B cell (primary cell): ENCODE measurements around the gene MBOAT7. TPM values are rescaled to one million over a fixed set of nuclear protein-coding genes. Genes with fewer than 3 reads are reported as not detected.

Source experiments
- ATAC-seq: fragments of 200-7000 bp; cut with Tn5 transposase; one replicate; pipeline ENCODE4 v1.10.0; 2021; ENCODE audit warnings: low read depth, mild to moderate bottlenecking, moderate number of reproducible peaks, moderate library complexity
- CTCF ChIA-PET: fragments of 350-600 bp; sonication (Branson Sonifier 250); formaldehyde crosslinking; loops from one replicate; lab custom pipeline; 2021; ENCODE audit warnings: antibody characterized with exemption, inconsistent platforms; lab: Charles Lee
- POLR2A ChIA-PET: fragments of 350-600 bp; sonication (Branson Sonifier 250); formaldehyde crosslinking; loops from one replicate; lab custom pipeline; 2021; ENCODE audit warnings: antibody characterized with exemption; lab: Charles Lee
- DNase-seq: peaks from one replicate; pipeline ENCODE4 v3.0.0; 2013
- H2AFZ ChIP-seq: 2 replicates; pipeline ENCODE4 v1.6.1; 2012; ENCODE audit warnings: mild to moderate bottlenecking, low read depth, low read length; ENCODE audit not compliant: insufficient read depth, poor library complexity, severe bottlenecking
- H3K27ac ChIP-seq, 2 donors: 1 replicate in 1 of 2; 2 replicates in 1 of 2; pipeline ENCODE4 v1.5.1; 2012 to 2013; ENCODE audit warnings: low read length in 2 of 2, mild to moderate bottlenecking in 2 of 2, moderate library complexity in 1 of 2
- H3K27me3 ChIP-seq, 4 experiments: fragments of 200-600 bp in 1 of 4; sonication (generic) in 1 of 4; replicated peaks in 1 of 4; 1 replicate in 2 of 4; 2 replicates in 2 of 4; pipeline versions ENCODE4 v1.6.1 to v1.7.0; 2013 to 2016; ENCODE audit warnings: low read length in 3 of 4, mild to moderate bottlenecking in 2 of 4, mixed read lengths in 1 of 4, moderate library complexity in 1 of 4; ENCODE audit not compliant: insufficient read depth in 4 of 4, control insufficient read depth in 3 of 4; ENCODE audit errors: control extremely low read depth in 1 of 4
- H3K36me3 ChIP-seq, 2 experiments: replicated peaks in 1 of 2; 1 replicate in 1 of 2; 2 replicates in 1 of 2; pipeline versions ENCODE4 v1.6.1 to v1.7.1; 2013; ENCODE audit warnings: low read length in 1 of 2; ENCODE audit not compliant: insufficient read depth in 2 of 2, control insufficient read depth in 1 of 2; ENCODE audit errors: control extremely low read depth in 1 of 2, extremely low read depth in 1 of 2
- H3K4me1 ChIP-seq, 2 donors: fragments of 200-600 bp in 1 of 2; sonication (generic) in 1 of 2; 1 replicate in 1 of 2; 2 replicates in 1 of 2; pipeline versions ENCODE4 v1.5.1 to v1.6.1; 2013 to 2017; ENCODE audit warnings: low read length in 2 of 2; ENCODE audit not compliant: control insufficient read depth in 2 of 2, insufficient read depth in 2 of 2
- H3K4me2 ChIP-seq: replicated peaks from 2 replicates; pipeline ENCODE3; 2012; ENCODE audit warnings: mild to moderate bottlenecking, low read depth, low read length; ENCODE audit not compliant: poor library complexity, severe bottlenecking
- H3K4me3 ChIP-seq, 5 experiments: fragments of 200-600 bp in 1 of 5; sonication (generic) in 1 of 5; 1 replicate in 3 of 5; 2 replicates in 2 of 5; pipeline versions ENCODE4 v1.5.1 to v1.7.0; 2011 to 2016; ENCODE audit warnings: low read length in 4 of 5, mild to moderate bottlenecking in 4 of 5, low read depth in 2 of 5, control low read depth in 1 of 5, moderate library complexity in 1 of 5; ENCODE audit not compliant: insufficient read depth in 1 of 5; ENCODE audit errors: control extremely low read depth in 1 of 5, extremely low read depth in 1 of 5
- H3K79me2 ChIP-seq: fragments of 200-600 bp; sonication (generic); one replicate; pipeline ENCODE4 v1.6.0; 2016; ENCODE audit warnings: low read length; ENCODE audit not compliant: control insufficient read depth, insufficient read depth
- H3K9ac ChIP-seq: fragments of 200-600 bp; sonication (generic); 2 replicates; pipeline ENCODE4 v1.6.1; 2017; ENCODE audit warnings: mild to moderate bottlenecking, low read length, moderate library complexity
- H3K9me3 ChIP-seq, 3 donors: one replicate each; pipeline versions ENCODE4 v1.6.1 to v1.7.1; 2013; ENCODE audit warnings: low read length in 2 of 3; ENCODE audit not compliant: control insufficient read depth in 2 of 3, insufficient read depth in 1 of 3; ENCODE audit errors: control extremely low read depth in 1 of 3
- H4K20me1 ChIP-seq: 2 replicates; pipeline ENCODE4 v1.6.0; 2012; ENCODE audit warnings: mild to moderate bottlenecking, low read length; ENCODE audit not compliant: insufficient read depth, control insufficient read depth, poor library complexity, severe bottlenecking
- H3K27ac Mint-ChIP-seq: one replicate; pipeline ENCODE4 v1.8.0; 2021; ENCODE audit warnings: mixed read lengths
- H3K27me3 Mint-ChIP-seq: one replicate; pipeline ENCODE4 v1.8.0; 2021; ENCODE audit warnings: mixed read lengths
- H3K4me1 Mint-ChIP-seq: one replicate; pipeline ENCODE4 v1.8.0; 2021; ENCODE audit warnings: mixed read lengths
- H3K4me3 Mint-ChIP-seq: one replicate; pipeline ENCODE4 v1.8.0; 2021; ENCODE audit warnings: mixed read lengths
- H3K9me3 Mint-ChIP-seq: one replicate; pipeline ENCODE4 v1.8.0; 2022; ENCODE audit warnings: mixed read lengths; ENCODE audit not compliant: insufficient read depth
- CTCF ChIP-seq: fragments of 200-600 bp; IDR thresholded peaks from one replicate; pipeline ENCODE4 v1.8.0; 2022; ENCODE audit warnings: antibody characterized with exemption, mild to moderate bottlenecking
- EZH2 ChIP-seq: IDR thresholded peaks from 2 replicates; pipeline ENCODE4 v1.6.1; 2012; ENCODE audit warnings: borderline replicate concordance, low read depth, mild to moderate bottlenecking, moderate library complexity, low read length; ENCODE audit not compliant: insufficient read depth, poor library complexity, severe bottlenecking
- WGBS: methylation state at CpG from one replicate; pipeline ENCODE4 v1.1.5; 2013; ENCODE audit warnings: missing lambda C conversion rate; ENCODE audit not compliant: insufficient coverage; 5-methylcytosine and 5-hydroxymethylcytosine counted together
- intact Hi-C: fragments of 100-400 bp; cut with micrococcal nuclease; formaldehyde crosslinking; loops from one replicate; pipeline ENCODE4 v1.10.0; 2022
- polyA plus RNA-seq: library from polyadenylated mRNA; depleted of rRNA; stranded (reverse); fragments of >200 nt; gene quantifications from 2 replicates; pipeline ENCODE4 v1.2.3, GENCODE V29; 2012
- total RNA-seq, 2 donors: library from RNA; stranded (reverse); fragments of 120-200 nt in 1 of 2; gene quantifications; 1 replicate in 1 of 2; 2 replicates in 1 of 2; pipeline versions ENCODE4 v1.2.3 to v1.2.4, GENCODE V29; 2013 to 2022

The MBOAT7 gene
- total and polyA plus RNA-seq, 2 donors (not counting 1 experiment from before 2014, with no cell fraction given), result 22.3 to 34.8 TPM

GRCh38 chr19:54206030-54206830 lies 16.9 kb upstream of the MBOAT7 start:
- no peak overlapping the region for H3K4me3 ChIP-seq
- DNase-seq (no peak), ATAC-seq (no peak)
- H2AFZ ChIP-seq, result no peak overlapping the region
- CTCF ChIA-PET, result interaction anchor here (0.5 to 1.1 kb wide), 2 partner anchors 60 to 355 kb away, joined by 3 read pairs; no protein-coding TSS in a partner anchor
- Mint-ChIP-seq H3K4me1 (peaks cover 82% of the 10 kb centered on the region), H3K27ac (no peak overlapping the region), H3K4me3 (no peak overlapping the region), H3K27me3 (no peaks in the 10 kb centered on the region), H3K9me3 (no peaks in the 10 kb centered on the region)
- H3K4me1 ChIP-seq, result peaks cover 50 to 87% of the 10 kb centered on the region in 2 donors
- H3K27ac ChIP-seq, result no peak overlapping the region
- intact Hi-C loops, result no loop called here
- 93% methylated on average over 17 of the region's 27 CpGs for WGBS
- peaks cover 7 to 66% of the 10 kb centered on the region in 2 experiments for H3K36me3 ChIP-seq
- peaks cover 97% of the 10 kb centered on the region for H4K20me1 ChIP-seq
- H3K4me2 ChIP-seq, result no peak overlapping the region
- POLR2A ChIA-PET, result interaction anchor here (1.8 kb wide), 1 partner anchor 15 kb away, joined by 5 read pairs; the partner anchor contains the start of gene TSEN34
- no peaks in the 10 kb centered on the region for H3K27me3 ChIP-seq
- H3K79me2 ChIP-seq, result peaks cover 92% of the 10 kb centered on the region
- no peaks in the 10 kb centered on the region for H3K9me3 ChIP-seq
- TF ChIP-seq CTCF (no peak), EZH2 (no peak)
- H3K9ac ChIP-seq, result no peak overlapping the region
